NCI-H82 treated with DMSO at 0.1 percent for 48 hours (cell line): ENCODE data around the gene COTL1.
"Not testable (repeated sequence)": the region's sequence is repeated elsewhere in the genome, so short reads cannot be mapped to it uniquely, and the experiment has no call there.

Experiments
- DNase-seq: peaks from one replicate; lab custom pipeline; 2025; ENCODE audit not compliant: unreplicated experiment; lab: John Stamatoyannopoulos, UW

Gene COTL1

GRCh38 chr16:84574191-84574590 lies 43.7 kb downstream of the COTL1 start:
- DNase-seq: no peak

- DNase-seq: no peak
Observed at GRCh38 chr16:84572096-84572495, 45.8 kb downstream of the COTL1 start.

DNA sequence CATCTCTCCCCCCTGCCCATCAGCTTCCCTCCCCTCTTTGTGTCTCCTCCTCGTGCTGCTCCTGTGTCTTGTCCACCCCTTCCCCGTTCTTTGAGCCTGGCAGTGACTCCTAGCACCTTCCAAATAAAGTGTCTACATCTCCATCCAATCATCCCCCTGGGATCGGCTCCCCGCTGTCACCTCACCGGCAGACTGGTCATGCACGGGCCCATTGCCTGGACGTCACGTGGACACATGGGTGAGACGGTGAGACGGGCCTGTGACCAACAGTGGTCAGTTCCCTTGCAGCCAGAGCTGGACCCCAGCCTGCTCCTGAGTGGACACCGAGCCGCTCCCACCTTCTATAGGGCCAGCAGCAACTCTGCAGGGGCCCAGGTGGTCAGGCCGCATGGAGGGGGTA lies 46.4 kb downstream of the COTL1 start:
- DNase-seq: no peak

- DNase-seq: no peak
Observed at GRCh38 chr16:84570739-84571403, 47.0 kb downstream of the COTL1 start.

DNA sequence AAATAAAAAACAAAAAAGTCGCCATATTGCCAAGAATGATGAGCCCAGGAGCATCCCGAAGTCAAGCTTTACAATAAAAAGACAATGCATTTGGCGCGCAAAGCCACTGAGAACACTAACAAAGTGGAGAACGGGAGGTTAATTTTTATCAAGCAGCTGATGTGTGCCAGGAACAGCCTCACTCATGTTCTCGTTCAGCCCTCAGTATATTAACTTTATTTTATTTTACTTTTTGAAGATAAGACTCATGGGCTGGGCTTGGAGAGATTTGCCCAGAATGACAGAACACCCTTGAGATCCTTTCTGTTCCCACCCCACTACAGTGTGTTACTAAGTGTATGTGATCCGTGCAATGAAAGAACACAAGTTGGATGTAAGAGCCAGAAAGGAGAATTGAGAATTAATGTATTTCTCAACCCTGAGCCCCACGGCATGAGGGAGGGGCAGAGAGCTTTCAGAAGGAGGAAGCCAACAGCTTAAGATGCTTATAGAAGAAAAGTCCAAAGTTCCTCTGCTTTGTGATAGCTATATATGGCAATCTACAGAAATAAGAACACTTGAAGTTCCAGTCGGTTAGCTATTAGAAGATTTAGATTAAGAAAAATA lies 48.4 kb downstream of the COTL1 start:
- DNase-seq: no peak

DNA sequence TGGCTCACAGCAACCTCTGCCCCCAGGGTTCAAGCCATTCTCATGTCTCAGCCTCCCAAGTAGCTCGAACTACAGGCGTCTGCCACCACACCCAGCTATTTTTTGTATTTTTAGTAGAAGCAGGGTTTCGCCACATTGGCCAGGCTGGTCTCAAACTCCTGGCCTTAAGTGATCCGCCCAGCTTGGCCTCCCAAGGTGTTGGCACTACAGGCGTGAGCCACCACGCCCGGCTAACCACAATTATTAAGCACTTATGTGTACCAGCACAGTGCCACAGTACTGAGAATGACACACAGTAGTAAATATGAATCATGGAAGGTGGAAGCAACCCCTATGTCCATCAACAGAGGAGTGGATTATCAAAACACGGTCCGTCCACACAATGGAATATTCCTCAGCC lies 49.8 kb downstream of the COTL1 start:
- no peak for DNase-seq

DNA sequence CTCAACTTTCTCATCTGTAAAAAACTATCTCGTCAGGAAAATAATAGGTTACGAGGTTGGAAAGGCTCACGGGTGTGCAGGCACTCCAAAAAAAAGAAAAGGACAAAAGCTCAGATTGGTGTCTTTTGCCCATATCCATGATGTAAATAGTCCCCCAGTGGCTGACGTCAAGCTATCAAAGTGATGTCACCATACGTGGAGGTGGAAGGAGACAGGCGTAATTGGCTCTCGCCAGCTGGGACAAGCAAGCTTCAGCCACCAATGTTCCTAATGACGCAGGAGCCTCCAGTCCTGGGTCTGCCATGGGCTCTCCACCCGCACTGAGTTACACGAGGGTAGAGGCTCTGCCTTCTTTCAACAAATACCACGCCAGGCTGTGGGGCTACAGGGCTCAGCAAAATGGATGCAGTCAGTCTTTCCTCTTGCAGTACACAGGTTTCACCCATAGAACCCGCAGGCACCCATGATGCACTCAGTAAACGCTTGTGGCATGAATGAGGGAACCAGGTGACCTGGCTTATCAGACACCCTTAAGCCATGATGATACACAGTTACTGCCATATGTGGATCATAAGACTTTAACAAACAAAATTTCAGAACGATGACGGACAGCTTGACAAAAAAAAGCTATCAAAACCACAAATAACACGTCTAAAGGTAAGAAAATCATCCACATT lies 50.5 kb downstream of the COTL1 start:
- no peak for DNase-seq

DNA sequence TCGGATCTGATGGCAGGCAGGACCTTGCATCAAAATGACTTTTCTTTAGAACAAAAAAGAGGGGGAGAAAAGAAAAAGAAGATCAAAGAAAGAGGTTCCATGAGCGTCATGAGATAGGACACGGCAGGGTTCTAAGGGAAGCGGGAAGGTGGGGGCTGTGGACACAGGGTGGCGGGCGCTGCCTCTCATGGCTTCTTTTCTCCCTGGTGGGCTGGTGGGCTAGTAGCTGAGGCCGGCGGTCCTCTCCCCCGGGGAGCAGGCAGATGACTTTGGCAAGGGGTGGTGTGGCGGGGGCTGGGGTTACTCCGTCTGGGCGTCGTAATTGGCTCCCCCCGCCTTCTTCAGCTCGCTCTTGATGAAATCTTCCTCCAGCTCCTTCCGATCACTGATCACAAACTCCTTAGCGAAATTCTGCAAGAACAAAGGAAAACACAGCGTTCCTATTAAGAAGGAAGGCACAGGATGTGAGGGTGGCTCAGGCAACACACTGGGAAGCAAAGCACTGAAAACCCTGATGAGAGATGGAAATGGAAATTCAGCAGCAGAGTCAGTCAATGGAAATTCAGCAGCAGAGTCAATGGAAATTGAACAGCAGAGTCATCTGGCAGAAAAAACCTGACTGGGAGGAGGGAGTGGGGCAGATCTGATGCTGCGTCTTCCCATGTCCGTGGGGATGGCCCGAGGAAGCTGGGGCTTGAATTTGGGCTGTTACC lies 51.2 kb downstream of the COTL1 start:
- DNase-seq: no peak

DNA sequence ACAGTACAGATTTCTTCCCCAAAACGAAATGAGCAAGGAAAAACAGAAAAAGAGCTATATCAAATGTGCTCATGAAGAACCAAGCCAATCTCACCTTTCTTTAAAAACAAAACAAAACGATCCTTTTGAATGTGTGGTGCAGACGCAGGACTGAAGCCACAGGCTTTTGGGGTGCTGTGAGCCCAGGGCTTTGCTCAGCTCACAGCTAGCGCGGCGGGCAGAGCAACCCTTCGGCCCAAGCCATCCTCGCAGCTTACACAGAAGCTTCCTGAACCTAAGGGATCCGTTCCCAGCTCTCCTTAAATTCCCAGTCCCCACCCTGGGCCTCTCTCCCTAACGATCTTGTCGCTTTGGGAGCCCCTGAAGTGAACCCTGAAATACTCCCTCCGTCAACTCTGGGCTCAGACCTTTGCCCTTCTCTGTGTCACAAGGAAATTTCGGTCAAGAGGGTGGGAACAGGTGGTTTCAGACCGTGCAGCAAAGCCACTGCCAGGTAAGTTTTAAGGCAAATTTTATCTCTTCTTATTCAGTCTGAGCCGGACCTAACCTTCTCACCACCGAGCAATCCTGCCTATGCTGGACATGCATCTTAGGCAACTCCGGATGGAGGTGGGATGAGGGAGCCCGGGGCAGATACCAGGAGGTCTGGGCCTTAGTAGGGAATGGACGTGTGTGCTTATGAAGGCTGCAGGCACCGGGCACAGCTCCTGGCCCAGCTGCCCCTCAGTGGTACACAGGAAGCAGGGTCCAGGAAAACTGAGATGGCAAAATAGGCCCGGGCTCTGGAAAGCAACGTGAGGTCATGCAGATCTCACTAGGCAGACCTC lies 52.0 kb downstream of the COTL1 start:
- DNase-seq: no peak

DNA sequence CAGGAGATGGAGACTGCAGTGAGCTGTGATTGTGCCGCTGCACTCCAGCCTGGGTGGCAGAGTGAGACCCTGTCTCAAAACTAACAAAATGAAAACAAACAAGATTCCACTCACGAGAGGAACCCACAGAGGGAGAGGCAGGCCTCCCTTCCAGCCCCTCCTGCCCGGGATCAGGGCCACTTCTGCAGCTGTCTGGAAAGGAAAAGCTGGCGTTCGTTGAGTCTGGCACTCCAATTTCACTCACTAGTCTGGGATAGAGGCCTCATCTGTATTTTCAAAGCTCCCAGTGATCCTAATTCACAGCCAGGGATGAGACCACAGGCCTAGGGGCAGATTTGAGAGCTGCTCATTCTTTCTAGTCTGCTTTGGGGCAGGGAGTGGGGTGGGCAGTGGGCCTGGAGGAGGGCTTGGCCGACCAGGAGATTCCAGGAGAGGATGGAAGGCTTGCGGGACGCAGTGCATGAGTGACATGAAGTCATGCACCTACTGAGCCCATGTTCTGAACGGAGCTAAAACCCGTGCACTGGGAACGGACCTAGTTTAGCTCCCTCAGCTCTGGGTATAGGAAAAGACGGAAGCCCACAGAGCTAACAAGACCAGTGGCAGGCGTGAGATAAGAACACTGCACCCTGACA lies 54.0 kb downstream of the COTL1 start:
- DNase-seq: no peak

DNA sequence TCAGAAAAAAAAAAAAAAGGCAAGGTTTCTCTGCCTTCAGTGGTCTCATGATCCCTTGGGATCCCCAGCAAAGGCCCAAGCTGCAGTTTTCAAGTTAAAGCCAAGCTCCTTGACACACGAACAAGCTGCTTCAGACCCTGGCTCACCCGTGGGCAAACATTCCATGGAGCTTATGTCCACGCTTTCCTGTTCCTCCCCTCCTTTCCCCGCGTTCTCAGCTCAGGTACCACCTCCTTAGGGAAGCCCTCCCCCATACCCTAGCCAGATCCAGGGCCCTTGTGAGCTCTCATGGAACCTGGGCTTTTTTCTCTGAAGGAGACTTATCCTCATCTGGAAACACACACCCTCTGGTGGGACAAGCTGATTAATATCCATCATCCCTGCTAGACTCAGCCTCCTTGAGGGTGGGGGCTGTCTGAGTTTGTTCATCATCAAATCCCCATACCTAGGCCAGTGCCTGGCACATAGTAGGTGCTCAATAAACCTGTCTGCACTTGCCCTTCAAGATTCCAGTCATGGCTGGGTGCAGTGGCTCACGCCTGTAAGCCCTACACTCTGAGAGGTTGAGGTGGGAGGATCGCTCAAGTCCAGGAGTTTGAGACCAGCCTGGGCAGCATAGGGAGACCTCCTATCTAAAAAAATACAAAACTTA lies 54.7 kb downstream of the COTL1 start:
- DNase-seq: no peak

- no peak for DNase-seq
Observed at GRCh38 chr16:84562174-84562815, 55.6 kb downstream of the COTL1 start.

- no peak for DNase-seq
Observed at GRCh38 chr16:84561291-84561690, 56.6 kb downstream of the COTL1 start.

DNA sequence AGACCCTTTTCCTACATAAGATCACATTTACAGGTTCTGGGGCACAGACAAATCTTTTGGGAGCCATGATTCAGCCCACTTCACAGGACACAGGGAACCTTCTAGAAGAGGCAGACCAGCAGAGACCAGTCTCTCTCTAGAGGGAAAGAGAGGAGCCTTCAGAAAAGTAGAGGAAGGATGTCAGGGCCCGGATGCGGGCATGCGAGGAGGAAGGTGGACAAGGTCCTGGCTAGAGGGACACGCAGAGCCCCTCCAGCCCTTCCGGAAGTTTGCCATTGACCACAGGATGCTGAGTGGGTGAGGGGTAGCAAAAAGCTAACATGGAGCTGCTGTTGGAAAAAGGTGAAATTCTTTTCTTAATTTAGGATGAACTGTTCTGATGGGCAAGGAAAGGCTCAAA lies 57.6 kb downstream of the COTL1 start:
- DNase-seq: no peak

- DNase-seq: no peak
Observed at GRCh38 chr16:84559311-84559932, 58.5 kb downstream of the COTL1 start.

DNA sequence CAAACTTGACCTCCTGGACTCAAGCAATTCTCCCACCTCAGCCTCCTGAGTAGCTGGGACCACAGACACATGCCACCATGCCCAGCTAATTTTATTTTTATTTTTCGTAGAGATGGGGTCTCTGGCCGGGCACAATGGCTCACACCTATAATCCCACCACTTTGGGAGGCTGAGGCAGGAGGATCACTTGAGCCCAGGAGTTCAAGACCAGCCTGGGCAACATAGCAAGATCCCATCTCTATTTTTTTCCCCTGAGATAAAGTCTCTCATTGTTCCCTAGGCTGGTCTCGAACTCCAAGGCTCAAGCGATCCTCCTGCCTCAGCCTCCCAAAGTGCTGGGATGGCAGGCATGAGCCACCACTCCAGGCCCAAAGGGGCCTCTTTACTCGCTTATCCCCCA lies 59.0 kb downstream of the COTL1 start:
- DNase-seq: not testable (repeated sequence)

- no peak for DNase-seq
Observed at GRCh38 chr16:84557504-84557903, 60.4 kb downstream of the COTL1 start.

- no peak for DNase-seq
Observed at GRCh38 chr16:84557059-84557458, 60.8 kb downstream of the COTL1 start.
